Measurements from ENCODE around the gene MYOD1.

- TF ChIP-seq, protein P1, sequence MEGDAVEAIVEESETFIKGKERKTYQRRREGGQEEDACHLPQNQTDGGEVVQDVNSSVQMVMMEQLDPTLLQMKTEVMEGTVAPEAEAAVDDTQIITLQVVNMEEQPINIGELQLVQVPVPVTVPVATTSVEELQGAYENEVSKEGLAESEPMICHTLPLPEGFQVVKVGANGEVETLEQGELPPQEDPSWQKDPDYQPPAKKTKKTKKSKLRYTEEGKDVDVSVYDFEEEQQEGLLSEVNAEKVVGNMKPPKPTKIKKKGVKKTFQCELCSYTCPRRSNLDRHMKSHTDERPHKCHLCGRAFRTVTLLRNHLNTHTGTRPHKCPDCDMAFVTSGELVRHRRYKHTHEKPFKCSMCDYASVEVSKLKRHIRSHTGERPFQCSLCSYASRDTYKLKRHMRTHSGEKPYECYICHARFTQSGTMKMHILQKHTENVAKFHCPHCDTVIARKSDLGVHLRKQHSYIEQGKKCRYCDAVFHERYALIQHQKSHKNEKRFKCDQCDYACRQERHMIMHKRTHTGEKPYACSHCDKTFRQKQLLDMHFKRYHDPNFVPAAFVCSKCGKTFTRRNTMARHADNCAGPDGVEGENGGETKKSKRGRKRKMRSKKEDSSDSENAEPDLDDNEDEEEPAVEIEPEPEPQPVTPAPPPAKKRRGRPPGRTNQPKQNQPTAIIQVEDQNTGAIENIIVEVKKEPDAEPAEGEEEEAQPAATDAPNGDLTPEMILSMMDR (IDR thresholded peaks at IDR 0.05) = no peak
- TF ChIP-seq, protein P2, sequence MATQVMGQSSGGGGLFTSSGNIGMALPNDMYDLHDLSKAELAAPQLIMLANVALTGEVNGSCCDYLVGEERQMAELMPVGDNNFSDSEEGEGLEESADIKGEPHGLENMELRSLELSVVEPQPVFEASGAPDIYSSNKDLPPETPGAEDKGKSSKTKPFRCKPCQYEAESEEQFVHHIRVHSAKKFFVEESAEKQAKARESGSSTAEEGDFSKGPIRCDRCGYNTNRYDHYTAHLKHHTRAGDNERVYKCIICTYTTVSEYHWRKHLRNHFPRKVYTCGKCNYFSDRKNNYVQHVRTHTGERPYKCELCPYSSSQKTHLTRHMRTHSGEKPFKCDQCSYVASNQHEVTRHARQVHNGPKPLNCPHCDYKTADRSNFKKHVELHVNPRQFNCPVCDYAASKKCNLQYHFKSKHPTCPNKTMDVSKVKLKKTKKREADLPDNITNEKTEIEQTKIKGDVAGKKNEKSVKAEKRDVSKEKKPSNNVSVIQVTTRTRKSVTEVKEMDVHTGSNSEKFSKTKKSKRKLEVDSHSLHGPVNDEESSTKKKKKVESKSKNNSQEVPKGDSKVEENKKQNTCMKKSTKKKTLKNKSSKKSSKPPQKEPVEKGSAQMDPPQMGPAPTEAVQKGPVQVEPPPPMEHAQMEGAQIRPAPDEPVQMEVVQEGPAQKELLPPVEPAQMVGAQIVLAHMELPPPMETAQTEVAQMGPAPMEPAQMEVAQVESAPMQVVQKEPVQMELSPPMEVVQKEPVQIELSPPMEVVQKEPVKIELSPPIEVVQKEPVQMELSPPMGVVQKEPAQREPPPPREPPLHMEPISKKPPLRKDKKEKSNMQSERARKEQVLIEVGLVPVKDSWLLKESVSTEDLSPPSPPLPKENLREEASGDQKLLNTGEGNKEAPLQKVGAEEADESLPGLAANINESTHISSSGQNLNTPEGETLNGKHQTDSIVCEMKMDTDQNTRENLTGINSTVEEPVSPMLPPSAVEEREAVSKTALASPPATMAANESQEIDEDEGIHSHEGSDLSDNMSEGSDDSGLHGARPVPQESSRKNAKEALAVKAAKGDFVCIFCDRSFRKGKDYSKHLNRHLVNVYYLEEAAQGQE (IDR thresholded peaks at IDR 0.05; ENCODE audit: insufficient read depth in 1 of 2, low read depth in 2 of 2, low read length in 1 of 2) = no peak
- no peak for TF ChIP-seq POLR2AphosphoS5 (IDR thresholded peaks at IDR 0.05; ENCODE audit: low read depth, low read length)
These were observed 19.9 kb upstream of the MYOD1 start for GRCh38 chr11:17699147-17700114.

Data from Panc1 (cell line).